DMS153 treated with DMSO at 0.1 percent for 48 hours (cell line): Measurements from ENCODE around the gene ZEB1.
"Not testable (repeated sequence)": the region's sequence is repeated elsewhere in the genome, so short reads cannot be mapped to it uniquely, and the experiment has no call there.

Experiments used
- DNase-seq: peaks from one replicate; lab custom pipeline; 2025; ENCODE audit not compliant: unreplicated experiment; lab: John Stamatoyannopoulos, UW

The ZEB1 gene

GRCh38 chr10:31318382-31318853 lies 598 bp upstream of the ZEB1 start:
- no peak for DNase-seq

GRCh38 chr10:31319602-31320549 lies 860 bp downstream of the ZEB1 start:
- no peak for DNase-seq

GRCh38 chr10:31320550-31321211 lies 1.7 kb downstream of the ZEB1 start:
- no peak for DNase-seq

- DNase-seq = no peak
Measured at GRCh38 chr10:31321396-31321941, 2.5 kb downstream of the ZEB1 start.

- no peak for DNase-seq
Measured at GRCh38 chr10:31322647-31323046, 3.6 kb downstream of the ZEB1 start.

- peak; percentile 19 for DNase-seq
Measured at GRCh38 chr10:31340343-31340742, 21.3 kb downstream of the ZEB1 start.

GRCh38 chr10:31341552-31341951 lies 22.5 kb downstream of the ZEB1 start:
- DNase-seq = no peak

- DNase-seq = no peak
Measured at GRCh38 chr10:31343009-31343408, 24.0 kb downstream of the ZEB1 start.

- DNase-seq = no peak
Measured at GRCh38 chr10:31343551-31343950, 24.5 kb downstream of the ZEB1 start.

GRCh38 chr10:31345886-31346285 lies 26.9 kb downstream of the ZEB1 start:
- no peak for DNase-seq

GRCh38 chr10:31346953-31347352 lies 27.9 kb downstream of the ZEB1 start:
- no peak for DNase-seq

GRCh38 chr10:31347705-31348104 lies 28.7 kb downstream of the ZEB1 start:
- no peak for DNase-seq

- no peak for DNase-seq
Measured at GRCh38 chr10:31350891-31351290, 31.9 kb downstream of the ZEB1 start.

GRCh38 chr10:31352436-31353226 lies 33.6 kb downstream of the ZEB1 start:
- no peak for DNase-seq

GRCh38 chr10:31353574-31353973 lies 34.6 kb downstream of the ZEB1 start:
- DNase-seq = no peak

GRCh38 chr10:31358688-31359330 lies 39.8 kb downstream of the ZEB1 start:
- DNase-seq = no peak

- peak; percentile 33 for DNase-seq
Measured at GRCh38 chr10:31359979-31360378, 41.0 kb downstream of the ZEB1 start.

GRCh38 chr10:31361475-31361874 lies 42.5 kb downstream of the ZEB1 start:
- DNase-seq = not testable (repeated sequence)

GRCh38 chr10:31362023-31362641 lies 43.1 kb downstream of the ZEB1 start:
- no peak for DNase-seq

GRCh38 chr10:31363696-31364095 lies 44.7 kb downstream of the ZEB1 start:
- DNase-seq = not testable (repeated sequence)
